Left ventricle myocardium superior (tissue), 1 donor: ENCODE results near the gene NT5E. TPM values are rescaled to one million over a fixed set of nuclear protein-coding genes. Genes with fewer than 3 reads are reported as not detected.

Experiments used
- total RNA-seq: library from RNA; stranded (reverse); fragmentation: NEBNext Ultra II Directional; extraction: Animal tissue kit (Norgen Biotek cat#: 25700); gene quantifications from one replicate; pipeline ENCODE4 v1.2.1, GENCODE V29; 2021
- donor health status: DM: no; HTN: yes; CAD: no; lungs with severe emphysema.

Gene NT5E
- total RNA-seq, 1 donor from 2014 or later = 6.0 TPM

Other genes starting within 250 kb of the NT5E start
- 28.8 TPM for gene SNX14, start 143.8 kb downstream of the NT5E start, total RNA-seq
- gene SYNCRIP, start 192.8 kb downstream of the NT5E start, total RNA-seq = 62.2 TPM